HEK293T (cell line): ENCODE results near the gene TMUB1.

Experiments used
- BHLHE40 ChIP-seq: fragments of 450-650 bp; IDR thresholded peaks from 2 replicates; pipeline ENCODE4 v1.6.1; 2016; ENCODE audit warnings: mild to moderate bottlenecking, moderate library complexity, borderline replicate concordance
- CTBP1 ChIP-seq: fragments of 450-650 bp; IDR thresholded peaks from 2 replicates; pipeline ENCODE4 v1.6.1; 2016; ENCODE audit warnings: borderline replicate concordance
- FOXA1 ChIP-seq: fragments of 450-650 bp; IDR thresholded peaks from 2 replicates; pipeline ENCODE4 v1.6.1; 2016; ENCODE audit warnings: mild to moderate bottlenecking
- FOXM1 ChIP-seq: fragments of 450-650 bp; IDR thresholded peaks from 2 replicates; pipeline ENCODE4 v1.6.1; 2017; ENCODE audit warnings: mild to moderate bottlenecking, borderline replicate concordance
- PKNOX1 ChIP-seq: fragments of 450-650 bp; IDR thresholded peaks from 2 replicates; pipeline ENCODE4 v1.6.1; 2016
- SP1 ChIP-seq: fragments of 450-650 bp; IDR thresholded peaks from 2 replicates; pipeline ENCODE4 v1.6.1; 2017
- SUZ12 ChIP-seq: fragments of 450-650 bp; IDR thresholded peaks from 2 replicates; pipeline ENCODE4 v1.6.1; 2016; ENCODE audit warnings: mild to moderate bottlenecking
- TARDBP ChIP-seq: fragments of 450-650 bp; IDR thresholded peaks from 2 replicates; pipeline ENCODE4 v1.6.1; 2016
- ZNF384 ChIP-seq: fragments of 450-650 bp; IDR thresholded peaks from 2 replicates; pipeline ENCODE4 v1.6.1; 2016

GRCh38 chr7:151059367-151060112, 23.8 kb downstream of the TMUB1 start, which contains the start of gene SLC4A2:
- TF ChIP-seq FOXA1, result no peak
- TF ChIP-seq ZNF384, result no peak
- no peak for TF ChIP-seq SP1
- no peak for TF ChIP-seq BHLHE40
- TF ChIP-seq FOXM1, result no peak; the same call in 1 of the 2 replicates
- no peak for TF ChIP-seq SUZ12
- TF ChIP-seq TARDBP, result no peak
- TF ChIP-seq PKNOX1, result no peak
- TF ChIP-seq CTBP1, result no peak
